Aorta (tissue), 5 donors: ENCODE data around the gene GRHPR. TPM values are rescaled to one million over a fixed set of nuclear protein-coding genes. Genes with fewer than 3 reads are reported as not detected.

Experiments used
- ATAC-seq: fragments of 200-7000 bp; cut with Tn5 transposase; one replicate; pipeline ENCODE4 v1.9.1; 2022; ENCODE audit warnings: moderate library complexity; ENCODE audit not compliant: low FRiP score
- DNase-seq, 2 donors: peaks; one replicate each; pipeline ENCODE4 v3.0.0-alpha.2; 2020
- H3K27ac ChIP-seq, 2 donors: one replicate each; pipeline ENCODE4 v1.5.1; 2013; ENCODE audit warnings: low read length in 2 of 2, mild to moderate bottlenecking in 2 of 2, moderate library complexity in 2 of 2, control low read depth in 1 of 2, inconsistent platforms in 1 of 2, low read depth in 1 of 2
- H3K27me3 ChIP-seq, 2 donors: one replicate each; pipeline ENCODE4 v1.6.1; 2013; ENCODE audit warnings: control low read depth in 1 of 2, low read length in 1 of 2, mild to moderate bottlenecking in 1 of 2, moderate library complexity in 1 of 2; ENCODE audit not compliant: insufficient read depth in 2 of 2, control insufficient read depth in 1 of 2
- H3K36me3 ChIP-seq, 2 donors: one replicate each; pipeline ENCODE4 v1.6.1; 2013; ENCODE audit warnings: control low read depth in 1 of 2, low read length in 1 of 2, mild to moderate bottlenecking in 1 of 2; ENCODE audit not compliant: insufficient read depth in 2 of 2, control insufficient read depth in 1 of 2
- H3K4me1 ChIP-seq, 2 donors: one replicate each; pipeline ENCODE4 v1.6.1; 2013; ENCODE audit warnings: low read length in 2 of 2, control low read depth in 1 of 2, mild to moderate bottlenecking in 1 of 2, moderate library complexity in 1 of 2; ENCODE audit not compliant: insufficient read depth in 2 of 2, control insufficient read depth in 1 of 2
- H3K4me3 ChIP-seq, 2 donors: one replicate each; pipeline ENCODE4 v1.5.1; 2013; ENCODE audit warnings: low read length in 2 of 2, control low read depth in 1 of 2, mild to moderate bottlenecking in 1 of 2
- H3K9me3 ChIP-seq: one replicate; pipeline ENCODE4 v1.6.1; 2013; ENCODE audit warnings: mild to moderate bottlenecking, low read length; ENCODE audit not compliant: control insufficient read depth
- WGBS, 2 donors: extraction: QIAGEN DNeasy Blood & Tissue Kit; methylation state at CpG; one replicate each; pipeline ENCODE4 v1.1.7; 2013; 5-methylcytosine and 5-hydroxymethylcytosine counted together
- intact Hi-C, 2 donors: fragments of 100-400 bp; cut with DNase I; formaldehyde crosslinking; loops; one replicate each; pipeline versions ENCODE4 v1.14.2 to v1.15.0; 2022
- polyA plus RNA-seq, 2 donors: library from polyadenylated mRNA; stranded (reverse); fragments of 200-250 nt; gene quantifications; one replicate each; pipeline ENCODE4 v1.2.3, GENCODE V29; 2013
- total RNA-seq, 2 donors: library from RNA; stranded (reverse); fragmentation: NEBNext Ultra II Directional; extraction: Animal tissue kit (Norgen Biotek cat#: 25700); gene quantifications; one replicate each; pipeline ENCODE4 v1.2.1, GENCODE V29; 2021
- donor health status: healthy with polysubstance abuse.
- donor health status: Bipolar disorder and iron deficiency.
- donor health status: DM: no; HTN: no; CAD: no.
- donor health status: DM: no; HTN: no; CAD: no.
- donor health status: DM: yes; HTN: yes; CAD: no.

GRHPR gene
- total and polyA plus RNA-seq, 4 donors, result 59.4 to 99.7 (median 74.1) TPM

DNA sequence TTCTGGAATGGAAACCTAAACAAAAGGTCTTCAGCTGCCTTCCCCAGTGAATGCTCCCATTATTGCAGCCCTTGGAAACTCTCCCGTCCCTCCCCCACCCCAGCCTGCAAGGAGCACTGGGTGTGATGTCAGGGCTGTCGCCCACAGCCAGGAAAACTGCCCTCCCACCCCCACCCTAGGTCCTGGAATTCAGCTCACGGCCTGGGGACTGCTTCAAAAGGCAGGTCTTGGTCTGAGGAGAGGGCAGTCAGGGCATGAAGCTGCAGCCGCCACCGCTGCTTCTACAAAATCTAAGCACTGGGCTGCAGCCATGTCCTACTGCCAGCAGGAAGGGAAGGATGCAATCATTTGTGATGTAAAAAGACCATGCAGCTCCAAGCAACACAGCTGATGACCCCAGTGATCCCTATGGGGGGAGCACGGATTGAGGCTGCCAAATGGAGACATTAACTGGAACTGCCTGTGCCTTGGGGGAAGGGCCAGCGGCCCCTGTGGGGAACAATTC, 11.4 kb downstream of the GRHPR start:
- Histone ChIP-seq H3K36me3 (peaks cover 0 to 7% of the 10 kb centered on the region in 2 donors), H3K4me3 (no peak overlapping the region), H3K27ac (no peak overlapping the region), H3K27me3 (no peaks in the 10 kb centered on the region), H3K4me1 (no peaks in the 10 kb centered on the region), H3K9me3 (no peaks in the 10 kb centered on the region)
- intact Hi-C loops, result no loop called here
- peak in 1 of 2 donors; percentile 30 for DNase-seq
- 41 to 46% methylated on average over 7 of the region's 7 CpGs for WGBS, 2 donors
- no peak for ATAC-seq

DNA sequence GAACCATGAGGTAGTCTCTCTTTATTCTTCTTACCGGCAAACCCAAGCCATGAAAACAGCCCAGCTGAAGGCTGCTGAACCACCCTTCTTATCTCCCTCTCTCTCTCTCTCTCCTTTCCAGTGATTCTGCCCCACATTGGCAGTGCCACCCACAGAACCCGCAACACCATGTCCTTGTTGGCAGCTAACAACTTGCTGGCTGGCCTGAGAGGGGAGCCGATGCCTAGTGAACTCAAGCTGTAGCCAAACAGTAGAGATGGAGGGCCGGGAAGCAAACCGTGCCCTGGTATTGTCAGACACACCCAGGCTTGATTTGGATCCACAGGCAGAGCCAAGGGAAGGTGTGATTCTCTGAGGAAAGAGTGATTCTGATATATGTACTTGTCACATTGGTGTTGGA, 14.0 kb downstream of the GRHPR start:
- ATAC-seq (no peak), DNase-seq (no peak)
- WGBS, 2 donors, result 40 to 45% methylated on average over 5 of the region's 5 CpGs
- Histone ChIP-seq H3K4me1 (no peaks in the 10 kb centered on the region), H3K27ac (no peak overlapping the region), H3K27me3 (no peaks in the 10 kb centered on the region), H3K4me3 (no peak overlapping the region), H3K9me3 (no peaks in the 10 kb centered on the region), H3K36me3 (peaks cover 9 to 17% of the 10 kb centered on the region in 2 donors)
- intact Hi-C loops, result no loop called here

DNA sequence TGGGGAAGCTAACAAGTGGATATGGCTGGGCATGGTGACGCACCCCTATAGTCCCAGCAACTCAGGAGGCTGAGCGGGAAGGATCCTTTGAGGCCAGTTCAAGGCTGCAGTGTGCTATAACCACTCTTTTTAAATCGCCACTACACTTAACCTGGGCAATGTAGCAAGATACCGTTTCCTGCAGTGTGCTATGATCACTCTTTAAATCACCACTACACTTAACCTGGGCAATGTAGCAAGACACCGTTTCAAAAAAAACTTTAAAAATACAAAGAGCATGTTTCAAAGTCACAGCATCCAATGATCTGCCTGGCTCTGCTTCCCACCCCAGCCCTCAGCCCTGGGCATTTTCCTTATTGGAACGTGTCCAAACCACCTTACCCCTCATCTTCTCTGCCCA, 14.5 kb downstream of the GRHPR start:
- intact Hi-C loops, result no loop called here
- H3K27me3 ChIP-seq, result no peaks in the 10 kb centered on the region
- no peaks in the 10 kb centered on the region for H3K4me1 ChIP-seq
- DNase-seq, result no peak
- no peak overlapping the region for H3K27ac ChIP-seq
- ATAC-seq, result no peak
- no peak overlapping the region for H3K4me3 ChIP-seq
- peaks cover 9 to 20% of the 10 kb centered on the region in 2 donors for H3K36me3 ChIP-seq
- no peaks in the 10 kb centered on the region for H3K9me3 ChIP-seq
- 90 to 92% methylated on average over 6 of the region's 6 CpGs for WGBS, 2 donors

DNA sequence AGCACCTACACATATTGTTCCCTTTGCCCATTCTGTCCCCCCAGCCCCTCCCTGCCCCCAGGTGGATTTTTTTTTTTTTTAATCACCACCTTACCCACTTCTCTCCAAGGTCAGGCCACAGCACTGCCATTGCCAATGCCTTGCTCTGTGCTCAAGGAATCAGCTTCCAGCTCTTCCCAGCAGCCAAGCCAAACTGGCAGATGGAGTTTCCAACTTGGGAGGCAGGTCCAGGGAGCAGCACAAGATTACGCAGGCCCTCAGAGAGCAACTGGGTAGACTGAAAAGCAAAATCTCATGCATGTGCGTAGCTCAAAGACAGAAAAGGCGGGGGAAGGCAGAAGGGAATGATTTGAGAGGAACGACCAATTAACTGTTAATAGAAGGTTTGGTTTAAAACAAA, 15.1 kb downstream of the GRHPR start:
- intact Hi-C loops, result no loop called here
- Histone ChIP-seq H3K27me3 (no peaks in the 10 kb centered on the region), H3K4me3 (no peak overlapping the region), H3K27ac (peak overlapping the region in 1 of 2 donors; percentile 25), H3K36me3 (peaks cover 9 to 22% of the 10 kb centered on the region in 2 donors), H3K4me1 (no peaks in the 10 kb centered on the region), H3K9me3 (no peaks in the 10 kb centered on the region)
- ATAC-seq, result no peak
- no peak for DNase-seq
- WGBS, 2 donors, result 75 to 84% methylated on average over 4 of the region's 4 CpGs

DNA sequence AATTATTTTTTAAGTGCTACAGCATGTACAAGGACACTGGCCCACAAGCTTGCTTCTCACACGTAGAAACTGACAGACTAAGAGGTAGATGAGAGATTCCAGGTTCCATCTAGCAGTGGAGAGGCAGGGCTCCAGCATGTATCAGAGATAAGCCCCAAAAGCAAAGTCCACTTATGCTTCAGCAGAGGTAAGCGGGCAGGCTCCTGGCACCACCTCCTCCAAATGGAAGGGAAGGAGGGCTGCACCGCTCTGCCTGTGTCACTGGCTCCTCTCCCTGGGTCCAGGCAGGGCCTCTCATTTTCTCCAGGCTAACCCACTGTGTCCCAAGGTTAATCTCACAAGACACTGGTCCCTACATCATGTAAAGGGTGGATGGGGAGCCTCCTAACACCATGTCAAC, 15.9 kb downstream of the GRHPR start:
- no peaks in the 10 kb centered on the region for H3K9me3 ChIP-seq
- no peak for DNase-seq
- no peaks in the 10 kb centered on the region for H3K4me1 ChIP-seq
- peaks cover 9 to 22% of the 10 kb centered on the region in 2 donors for H3K36me3 ChIP-seq
- intact Hi-C loops, result no loop called here
- no peaks in the 10 kb centered on the region for H3K27me3 ChIP-seq
- H3K4me3 ChIP-seq, result no peak overlapping the region
- WGBS, 2 donors, result 86 to 89% methylated on average over 3 of the region's 3 CpGs
- no peak overlapping the region for H3K27ac ChIP-seq
- no peak for ATAC-seq

DNA sequence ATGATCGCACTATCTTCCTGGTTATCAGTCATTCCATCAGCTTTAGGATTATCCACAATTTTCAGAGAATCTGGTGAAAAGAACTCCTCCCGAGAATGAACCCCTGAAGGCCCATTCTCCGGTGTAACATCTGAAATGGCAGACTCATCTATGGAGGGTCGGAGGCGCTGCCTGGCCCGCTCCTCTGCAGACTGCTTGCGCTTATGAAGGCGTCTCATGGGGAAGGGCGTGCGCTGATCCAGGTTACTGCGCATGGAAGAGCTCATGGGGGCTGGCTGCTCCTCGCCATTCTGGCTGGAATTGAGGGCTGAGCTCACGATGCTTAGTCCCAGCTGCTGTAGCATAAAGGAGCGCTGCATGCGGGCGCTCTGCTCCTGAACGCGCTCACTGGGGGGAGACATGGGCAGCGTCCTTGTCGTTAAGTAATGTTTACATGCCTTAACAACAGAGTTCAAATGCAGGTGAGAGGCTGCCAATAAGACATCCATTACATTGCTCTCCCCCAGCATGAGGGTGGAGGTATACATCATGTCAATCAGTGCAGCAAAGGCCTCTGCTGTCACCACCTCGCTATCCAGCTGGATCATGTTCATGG, 19.4 kb downstream of the GRHPR start:
- Histone ChIP-seq H3K9me3 (no peaks in the 10 kb centered on the region), H3K4me3 (no peak overlapping the region), H3K27ac (no peak overlapping the region), H3K27me3 (no peaks in the 10 kb centered on the region), H3K36me3 (peaks cover 9 to 20% of the 10 kb centered on the region in 2 donors), H3K4me1 (no peaks in the 10 kb centered on the region)
- intact Hi-C loops, result no loop called here
- ATAC-seq (no peak), DNase-seq (no peak)
- 92 to 93% methylated on average over 21 of the region's 21 CpGs for WGBS, 2 donors

DNA sequence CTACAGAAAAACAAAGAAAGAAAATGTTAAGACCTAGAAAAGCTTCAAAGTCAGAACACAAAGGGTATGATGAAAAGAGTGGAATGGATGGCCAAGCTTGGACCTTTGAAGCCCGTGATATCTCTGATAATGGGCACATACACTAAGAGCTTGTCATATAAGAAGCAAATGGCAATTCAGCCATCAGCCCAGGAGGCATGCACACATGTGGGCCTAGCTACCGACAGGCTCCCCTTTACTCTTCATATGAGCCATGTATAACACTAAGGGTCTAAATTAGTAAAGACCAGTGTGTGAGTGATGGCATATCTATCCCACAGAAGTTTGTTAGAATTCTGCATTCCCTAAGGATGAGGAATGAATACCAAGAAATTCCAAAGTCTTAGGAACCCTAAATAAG, 20.1 kb downstream of the GRHPR start:
- Histone ChIP-seq H3K27ac (no peak overlapping the region), H3K4me1 (no peaks in the 10 kb centered on the region), H3K36me3 (peaks cover 9 to 19% of the 10 kb centered on the region in 2 donors), H3K4me3 (no peak overlapping the region), H3K9me3 (no peaks in the 10 kb centered on the region), H3K27me3 (no peaks in the 10 kb centered on the region)
- DNase-seq (no peak), ATAC-seq (no peak)
- 82 to 86% methylated on average over 2 of the region's 2 CpGs for WGBS, 2 donors
- intact Hi-C loops, result no loop called here

DNA sequence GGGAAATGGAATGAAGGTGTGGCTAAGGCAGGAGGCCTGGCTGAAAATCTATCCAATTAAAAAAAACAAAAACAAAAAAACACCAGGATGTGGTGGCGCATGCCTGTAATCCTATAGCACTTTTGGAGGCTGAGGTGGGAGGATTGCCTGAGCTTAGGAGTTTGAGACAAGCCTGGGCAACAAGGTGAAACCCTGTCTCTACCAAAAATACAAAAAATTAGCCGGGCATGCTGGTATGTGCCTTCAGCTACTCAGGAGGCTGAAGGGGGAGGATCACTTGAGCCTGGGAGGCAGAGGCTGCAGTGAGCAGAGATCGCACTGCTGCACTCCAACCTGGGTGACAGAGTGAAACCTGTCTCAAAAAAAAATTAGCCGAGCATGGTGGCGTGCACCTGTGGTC, 21.1 kb downstream of the GRHPR start:
- ATAC-seq, result no peak
- Histone ChIP-seq H3K4me1 (peaks cover 0 to 5% of the 10 kb centered on the region in 2 donors), H3K36me3 (peaks cover 9 to 17% of the 10 kb centered on the region in 2 donors), H3K27me3 (no peaks in the 10 kb centered on the region), H3K4me3 (no peak overlapping the region), H3K9me3 (no peaks in the 10 kb centered on the region), H3K27ac (no peak overlapping the region)
- intact Hi-C loops, result no loop called here
- DNase-seq, result no peak
- WGBS, 2 donors, result 90 to 97% methylated on average over 5 of the region's 5 CpGs

DNA sequence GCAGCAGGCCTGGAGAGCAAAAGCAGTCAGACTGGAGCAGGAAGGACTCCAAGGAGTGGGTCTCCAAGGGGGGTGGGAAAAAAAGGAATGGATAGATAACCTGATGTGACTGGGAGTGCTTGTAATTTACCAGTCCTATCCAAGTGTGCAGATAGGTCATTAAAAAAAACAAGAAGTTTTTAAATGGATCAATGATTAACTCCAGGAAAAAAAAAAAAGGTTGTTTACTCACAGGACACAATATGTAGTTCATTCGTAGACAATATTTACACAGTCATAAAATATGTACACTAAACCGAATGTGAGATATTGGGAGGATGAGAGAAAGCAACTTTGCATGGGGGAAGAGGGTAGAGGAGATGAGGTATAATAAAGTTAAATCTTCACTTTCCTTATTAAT, 22.4 kb downstream of the GRHPR start:
- intact Hi-C loops, result no loop called here
- Histone ChIP-seq H3K27me3 (no peaks in the 10 kb centered on the region), H3K36me3 (peaks cover 10 to 17% of the 10 kb centered on the region in 2 donors), H3K4me3 (no peak overlapping the region), H3K27ac (no peak overlapping the region), H3K9me3 (no peaks in the 10 kb centered on the region), H3K4me1 (peaks cover 0 to 5% of the 10 kb centered on the region in 2 donors)
- 77 to 84% methylated on average over 2 of the region's 2 CpGs for WGBS, 2 donors
- DNase-seq (no peak), ATAC-seq (no peak)
